Effector memory CD4-positive, alpha-beta T cell (primary cell): Measurements from ENCODE around the gene COLGALT1.
"Not testable (repeated sequence)": the region's sequence is repeated elsewhere in the genome, so short reads cannot be mapped to it uniquely, and the experiment has no call there.

Experiments
- DNase-seq, 3 donors: peaks; one replicate each; pipeline ENCODE4 v3.0.0-alpha.2; 2020
- H3K27ac ChIP-seq: 2 replicates; pipeline ENCODE4 v1.7.0; 2013; ENCODE audit warnings: mild to moderate bottlenecking, low read length, moderate library complexity; ENCODE audit not compliant: insufficient read depth, poor library complexity, severe bottlenecking
- H3K27me3 ChIP-seq: replicated peaks from 2 replicates; pipeline ENCODE4 v1.7.0; 2013; ENCODE audit warnings: mild to moderate bottlenecking, low read length; ENCODE audit not compliant: insufficient read depth, control insufficient read depth, poor library complexity, severe bottlenecking
- H3K36me3 ChIP-seq: 2 replicates; pipeline ENCODE4 v1.7.0; 2013; ENCODE audit warnings: mild to moderate bottlenecking, low read length, moderate library complexity; ENCODE audit not compliant: control insufficient read depth, insufficient read depth
- H3K4me1 ChIP-seq: 2 replicates; pipeline ENCODE4 v1.7.0; 2013; ENCODE audit warnings: low read length, mild to moderate bottlenecking; ENCODE audit not compliant: control insufficient read depth, insufficient read depth, poor library complexity, severe bottlenecking
- H3K4me3 ChIP-seq: 2 replicates; pipeline ENCODE4 v1.7.0; 2013; ENCODE audit warnings: low read length, low read depth, mild to moderate bottlenecking; ENCODE audit not compliant: insufficient read depth, poor library complexity, severe bottlenecking
- H3K9me3 ChIP-seq: 2 replicates; pipeline ENCODE4 v1.7.0; 2013; ENCODE audit warnings: mild to moderate bottlenecking, low read length, moderate library complexity; ENCODE audit not compliant: control insufficient read depth

Gene COLGALT1

DNA sequence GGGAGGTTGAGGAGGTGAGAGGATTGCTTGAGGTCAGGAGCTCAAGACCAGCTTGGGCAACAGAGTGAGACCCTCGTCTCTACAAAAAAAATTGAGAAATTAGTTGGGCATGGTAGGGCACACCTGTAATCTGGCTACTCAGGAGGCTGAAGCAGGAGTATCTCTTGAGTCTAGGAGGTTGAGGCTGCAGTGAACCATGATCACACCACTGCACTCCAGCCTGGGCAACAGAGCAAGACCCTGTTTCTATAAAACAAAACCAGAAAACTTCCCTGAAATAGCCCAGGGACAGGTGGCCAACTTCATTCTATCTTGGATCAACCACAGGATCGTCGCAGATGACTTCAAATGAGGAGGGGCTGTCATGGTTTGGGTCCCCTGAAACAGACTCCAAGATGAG lies 28.7 kb downstream of the COLGALT1 start:
- Histone ChIP-seq H3K27ac (no peak overlapping the region), H3K4me3 (no peak overlapping the region), H3K9me3 (no peaks in the 10 kb centered on the region), H3K4me1 (no peaks in the 10 kb centered on the region), H3K27me3 (no peaks in the 10 kb centered on the region), H3K36me3 (peaks cover 20% of the 10 kb centered on the region)
- no peak for DNase-seq

- not testable (repeated sequence) for H3K4me3 ChIP-seq, H3K9me3 ChIP-seq, H3K27me3 ChIP-seq, DNase-seq, H3K4me1 ChIP-seq, H3K27ac ChIP-seq
- H3K36me3 ChIP-seq = peaks cover 13% of the 10 kb centered on the region
Measured at GRCh38 chr19:17585395-17585794, 29.9 kb downstream of the COLGALT1 start.

- Histone ChIP-seq H3K27me3 (no peaks in the 10 kb centered on the region), H3K4me3 (no peak overlapping the region), H3K4me1 (no peaks in the 10 kb centered on the region), H3K36me3 (no peaks in the 10 kb centered on the region), H3K9me3 (no peaks in the 10 kb centered on the region), H3K27ac (no peak overlapping the region)
- no peak for DNase-seq
Measured at GRCh38 chr19:17590866-17591265, 35.4 kb downstream of the COLGALT1 start.

DNA sequence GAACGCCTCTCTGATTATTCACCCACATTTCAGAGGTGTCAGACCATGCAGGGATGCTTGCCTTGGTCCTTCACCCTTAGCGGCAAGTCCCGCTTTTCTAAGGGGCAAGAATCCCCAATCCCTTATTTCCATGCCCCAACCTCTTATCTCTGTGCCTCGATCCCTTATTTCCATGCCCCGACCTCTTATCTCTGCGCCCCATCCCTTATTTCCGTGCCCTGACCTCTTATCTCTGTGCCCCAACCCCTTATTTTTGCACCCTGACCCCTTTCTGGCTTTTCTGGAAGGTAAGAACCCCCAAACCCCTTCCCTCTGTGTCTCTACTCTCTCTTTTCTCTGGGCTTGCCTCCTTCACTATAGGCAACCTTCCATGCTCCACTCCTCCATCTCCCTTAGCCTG lies 38.8 kb downstream of the COLGALT1 start:
- H3K9me3 ChIP-seq, H3K4me3 ChIP-seq, H3K27me3 ChIP-seq, H3K27ac ChIP-seq, H3K4me1 ChIP-seq, DNase-seq, H3K36me3 ChIP-seq: not testable (repeated sequence)

DNA sequence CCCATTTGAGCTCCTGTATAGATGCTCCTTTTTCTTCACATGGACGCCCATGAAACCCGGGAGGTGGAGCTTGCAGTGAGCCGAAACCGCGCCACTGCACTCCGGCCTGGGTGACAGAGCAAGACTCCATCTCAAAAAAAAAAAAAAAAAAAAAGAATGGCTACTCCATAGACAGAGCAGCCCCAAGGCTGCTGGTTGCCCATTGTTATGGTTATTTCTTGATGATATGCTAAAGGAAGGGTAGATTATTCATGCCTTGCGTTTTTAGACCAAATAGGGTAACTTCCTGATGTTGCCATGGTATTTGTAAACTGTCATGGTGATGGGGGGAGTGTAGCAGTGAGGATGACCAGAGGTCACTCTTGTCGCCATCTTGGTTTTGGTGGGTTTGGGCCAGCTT lies 42.6 kb downstream of the COLGALT1 start:
- not testable (repeated sequence) for H3K4me1 ChIP-seq, H3K36me3 ChIP-seq, H3K27ac ChIP-seq, H3K4me3 ChIP-seq, H3K9me3 ChIP-seq, DNase-seq
- H3K27me3 ChIP-seq = peaks cover 11% of the 10 kb centered on the region

- H3K4me3 ChIP-seq = no peak overlapping the region
- H3K36me3 ChIP-seq = no peaks in the 10 kb centered on the region
- H3K27ac ChIP-seq = no peak overlapping the region
- H3K4me1 ChIP-seq = no peaks in the 10 kb centered on the region
- no peak for DNase-seq
- H3K27me3 ChIP-seq = peaks cover 11% of the 10 kb centered on the region
- H3K9me3 ChIP-seq = no peaks in the 10 kb centered on the region
Measured at GRCh38 chr19:17598953-17599352, 43.5 kb downstream of the COLGALT1 start.

- DNase-seq = no peak
Measured at GRCh38 chr19:17599780-17600179, 44.3 kb downstream of the COLGALT1 start.

GRCh38 chr19:17601683-17602082 lies 46.2 kb downstream of the COLGALT1 start:
- no peak for DNase-seq
- Histone ChIP-seq H3K27ac (no peak overlapping the region), H3K27me3 (peaks cover 11% of the 10 kb centered on the region), H3K4me3 (no peak overlapping the region), H3K9me3 (no peaks in the 10 kb centered on the region), H3K4me1 (peaks cover 12% of the 10 kb centered on the region), H3K36me3 (no peaks in the 10 kb centered on the region)

More at GRCh38 chr19:17599780-17600179, 44.3 kb downstream of the COLGALT1 start:
- Histone ChIP-seq H3K27me3 (peaks cover 11% of the 10 kb centered on the region), H3K4me1 (no peaks in the 10 kb centered on the region), H3K36me3 (no peaks in the 10 kb centered on the region), H3K4me3 (no peak overlapping the region), H3K27ac (no peak overlapping the region), H3K9me3 (no peaks in the 10 kb centered on the region)

DNA sequence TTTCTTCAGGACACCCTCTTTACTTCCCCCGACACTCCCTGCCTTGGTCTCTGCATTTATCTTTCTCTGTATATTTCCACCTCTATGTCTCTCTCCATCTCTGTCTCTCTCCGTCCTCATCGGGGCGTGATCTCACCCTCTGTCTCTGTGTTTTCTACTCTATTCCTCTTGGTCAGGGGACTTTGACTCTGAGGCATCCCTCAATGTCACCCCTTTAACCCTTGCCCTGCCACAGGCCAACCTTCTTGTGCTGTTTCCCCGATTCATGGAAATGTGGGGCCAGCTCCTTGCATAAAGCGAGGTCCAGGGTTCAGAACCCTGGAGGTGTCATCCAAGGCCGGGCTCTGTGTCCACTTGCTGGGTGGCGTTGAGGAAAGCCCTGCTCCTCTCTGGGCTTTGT lies 46.8 kb downstream of the COLGALT1 start:
- H3K4me3 ChIP-seq = no peak overlapping the region
- H3K4me1 ChIP-seq = peaks cover 12% of the 10 kb centered on the region
- no peaks in the 10 kb centered on the region for H3K36me3 ChIP-seq
- H3K9me3 ChIP-seq = no peaks in the 10 kb centered on the region
- peaks cover 11% of the 10 kb centered on the region for H3K27me3 ChIP-seq
- DNase-seq = no peak
- no peak overlapping the region for H3K27ac ChIP-seq

DNA sequence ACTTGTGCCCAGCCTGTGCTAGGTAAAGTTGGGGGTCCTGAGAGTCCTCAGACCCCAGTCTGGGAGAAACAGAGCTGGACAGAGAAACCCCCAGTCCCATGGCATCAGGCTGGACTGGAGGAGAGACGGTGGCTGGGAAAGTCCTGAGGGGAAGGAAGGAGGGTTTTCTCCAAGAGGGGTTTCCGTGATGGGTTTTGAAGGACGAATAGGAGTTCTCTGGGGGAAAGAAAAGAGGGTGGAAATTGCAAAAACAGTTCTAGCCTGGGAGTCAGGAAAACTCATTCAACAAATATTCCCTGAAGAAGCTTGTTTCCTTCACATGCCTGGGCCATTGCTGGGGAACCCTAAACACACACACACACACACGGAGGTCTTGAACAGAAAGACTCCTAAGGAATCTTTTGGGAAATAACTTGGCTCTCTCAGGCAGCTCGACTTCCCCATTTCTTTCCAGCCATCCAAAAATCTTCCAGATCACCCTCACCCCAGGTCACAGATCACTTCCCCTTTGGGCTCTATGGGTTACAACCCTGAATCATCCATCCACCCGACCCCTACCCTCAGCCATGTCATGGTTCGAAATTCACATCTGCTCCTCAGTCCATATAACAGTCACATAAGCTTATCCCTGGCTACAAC lies 47.5 kb downstream of the COLGALT1 start:
- no peaks in the 10 kb centered on the region for H3K9me3 ChIP-seq
- DNase-seq = no peak
- H3K36me3 ChIP-seq = no peaks in the 10 kb centered on the region
- H3K27me3 ChIP-seq = peaks cover 11% of the 10 kb centered on the region
- H3K4me1 ChIP-seq = peaks cover 12% of the 10 kb centered on the region
- no peak overlapping the region for H3K4me3 ChIP-seq
- no peak overlapping the region for H3K27ac ChIP-seq
